NCI-H2171 (cell line): ENCODE data around the gene KCTD1.

Experiments
- DNase-seq: peaks from one replicate; lab custom pipeline; 2025; lab: John Stamatoyannopoulos, UW

Gene KCTD1

GRCh38 chr18:26549263-26550094 lies 1.1 kb upstream of the KCTD1 start:
- peak; percentile 19 for DNase-seq

GRCh38 chr18:26547646-26548414 lies 523 bp downstream of the KCTD1 start:
- DNase-seq: no peak

GRCh38 chr18:26546875-26547645 lies 1.3 kb downstream of the KCTD1 start:
- no peak for DNase-seq

GRCh38 chr18:26546170-26546874 lies 2.0 kb downstream of the KCTD1 start:
- DNase-seq: no peak

GRCh38 chr18:26545335-26546123 lies 2.8 kb downstream of the KCTD1 start:
- no peak for DNase-seq

- DNase-seq: no peak
Measured at GRCh38 chr18:26544451-26544850, 3.9 kb downstream of the KCTD1 start.

GRCh38 chr18:26543373-26543772 lies 5.0 kb downstream of the KCTD1 start:
- no peak for DNase-seq

GRCh38 chr18:26540043-26540628 lies 8.2 kb downstream of the KCTD1 start:
- no peak for DNase-seq

- no peak for DNase-seq
Measured at GRCh38 chr18:26538524-26538923, 9.8 kb downstream of the KCTD1 start.

- DNase-seq: no peak
Measured at GRCh38 chr18:26536664-26537063, 11.7 kb downstream of the KCTD1 start.

- DNase-seq: no peak
Measured at GRCh38 chr18:26536032-26536431, 12.3 kb downstream of the KCTD1 start.

GRCh38 chr18:26535630-26536029 lies 12.7 kb downstream of the KCTD1 start:
- DNase-seq: no peak

- no peak for DNase-seq
Measured at GRCh38 chr18:26532367-26533340, 15.7 kb downstream of the KCTD1 start.

GRCh38 chr18:26531605-26532298 lies 16.6 kb downstream of the KCTD1 start:
- DNase-seq: no peak

- DNase-seq: no peak
Measured at GRCh38 chr18:26526966-26527234, 21.5 kb downstream of the KCTD1 start.

- no peak for DNase-seq
Measured at GRCh38 chr18:26526128-26526965, 22.0 kb downstream of the KCTD1 start.

- no peak for DNase-seq
Measured at GRCh38 chr18:26524504-26525351, 23.6 kb downstream of the KCTD1 start.
